ENCODE data around the gene SLC45A3. TPM values are rescaled to one million over a fixed set of nuclear protein-coding genes. Genes with fewer than 3 reads are reported as not detected.

The SLC45A3 gene
- total RNA-seq, 1 experiment from 2014 or later, result 12.3 TPM

- no peak for TF ChIP-seq SP1 (IDR thresholded peaks at IDR 0.05; ENCODE audit: low read depth)
- no peak for TF ChIP-seq RAD21 (IDR thresholded peaks at IDR 0.05; ENCODE audit: low read depth)
- TF ChIP-seq SRF (IDR thresholded peaks at IDR 0.05; ENCODE audit: low read depth), result no peak
- no peak for TF ChIP-seq ZBTB33 (IDR thresholded peaks at IDR 0.05; ENCODE audit: extremely low read depth, insufficient replicate concordance, low read length)
- TF ChIP-seq CEBPB (IDR thresholded peaks at IDR 0.05; ENCODE audit: low read depth), result no peak
- no peak for TF ChIP-seq POLR2A (IDR thresholded peaks at IDR 0.05; ENCODE audit: borderline replicate concordance, extremely low read depth, insufficient read depth, insufficient read length)
- TF ChIP-seq EGR1 (IDR thresholded peaks at IDR 0.05; ENCODE audit: low read depth), result no peak
Observed at GRCh38 chr1:205662791-205663190, 17.5 kb downstream of the SLC45A3 start (continued).

GRCh38 chr1:205662135-205662738 is 18.1 kb downstream of the SLC45A3 start:
- ATAC-seq, result no peak
- no peak overlapping the region for H3K27ac ChIP-seq (ENCODE audit: low read depth, low read length)

More at GRCh38 chr1:205662135-205662738, 18.1 kb downstream of the SLC45A3 start:
- Histone ChIP-seq H3K4me1 (ENCODE audit: control insufficient read depth in 1 of 2, insufficient read depth in 2 of 2, low read length in 2 of 2) (peaks cover 29 to 39% of the 10 kb centered on the region in 2 experiments), H3K27me3 (ENCODE audit: insufficient read depth, low read length) (no peaks in the 10 kb centered on the region), H4K20me1 (ENCODE audit: insufficient read depth) (no peaks in the 10 kb centered on the region), H3K9me2 (ENCODE audit: insufficient read depth) (no peaks in the 10 kb centered on the region), H3K9ac (ENCODE audit: low read length) (no peak overlapping the region), H3K36me3 (ENCODE audit: control insufficient read depth in 1 of 2, insufficient read depth in 2 of 2, low read length in 2 of 2) (no peaks in the 10 kb centered on the region), H3K4me3 (replicated peaks in 1 of 2; ENCODE audit: low read depth in 1 of 2, low read length in 2 of 2) (no peak overlapping the region), H3K79me2 (ENCODE audit: insufficient read depth, low read length) (no peaks in the 10 kb centered on the region; the same call in 1 of the 2 replicates), H2AFZ (ENCODE audit: low read depth, low read length, poor library complexity, severe bottlenecking) (no peak overlapping the region), H3K4me2 (ENCODE audit: low read length) (no peak overlapping the region), H3K9me3 (ENCODE audit: control insufficient read depth in 1 of 2, insufficient read depth in 1 of 2, low read depth in 1 of 2, low read length in 2 of 2) (no peaks in the 10 kb centered on the region)
- TF ChIP-seq CBX3 (IDR thresholded peaks at IDR 0.05; ENCODE audit: low read depth) (no peak), POLR2AphosphoS5 (IDR thresholded peaks at IDR 0.05; ENCODE audit: low read depth, low read length) (no peak), SP1 (IDR thresholded peaks at IDR 0.05; ENCODE audit: low read depth) (no peak), CTCF (IDR thresholded peaks at IDR 0.05 in 2 of 3, conservative IDR thresholded peaks at IDR 0.05 in 1 of 3; ENCODE audit: borderline replicate concordance in 1 of 3, insufficient read depth in 1 of 3, low read depth in 2 of 3, low read length in 2 of 3) (no peak), ZBTB33 (IDR thresholded peaks at IDR 0.05; ENCODE audit: extremely low read depth, insufficient replicate concordance, low read length) (no peak), EZH2 (IDR thresholded peaks at IDR 0.05) (no peak), YY1 (IDR thresholded peaks at IDR 0.05; ENCODE audit: extremely low read depth, insufficient replicate concordance, low read depth, low read length) (no peak), JUND (IDR thresholded peaks at IDR 0.05) (no peak)
- DNase-seq (ENCODE audit: low read depth, low spot score), result no peak
- intact Hi-C loops (cut with micrococcal nuclease), result no loop called here
- ChIA-PET CTCF (interaction anchor here (0.6 to 1.3 kb wide), 3 partner anchors 49 to 315 kb away, joined by 3 to 5 read pairs (median 3); no protein-coding TSS in a partner anchor), RAD21 (ENCODE audit: low non-redundant PET in 1 of 2, low total read pairs in 2 of 2, uncharacterized antibody in 2 of 2, unreplicated experiment in 2 of 2) (no interaction called here), POLR2A (no interaction called here)
- no TSS peak for BruUV-seq (replicated peaks)
